GM12891 (cell line): ENCODE data around the gene ZC3H4.

Source experiments
- POLR2A ChIP-seq: IDR thresholded peaks from 2 replicates; pipeline ENCODE4 v1.6.1; 2011; ENCODE audit warnings: low read depth, low read length, control low read depth
- POLR2AphosphoS5 ChIP-seq: IDR thresholded peaks from 2 replicates; pipeline ENCODE4 v1.6.1; 2011; ENCODE audit warnings: low read depth, low read length, control low read depth

DNA sequence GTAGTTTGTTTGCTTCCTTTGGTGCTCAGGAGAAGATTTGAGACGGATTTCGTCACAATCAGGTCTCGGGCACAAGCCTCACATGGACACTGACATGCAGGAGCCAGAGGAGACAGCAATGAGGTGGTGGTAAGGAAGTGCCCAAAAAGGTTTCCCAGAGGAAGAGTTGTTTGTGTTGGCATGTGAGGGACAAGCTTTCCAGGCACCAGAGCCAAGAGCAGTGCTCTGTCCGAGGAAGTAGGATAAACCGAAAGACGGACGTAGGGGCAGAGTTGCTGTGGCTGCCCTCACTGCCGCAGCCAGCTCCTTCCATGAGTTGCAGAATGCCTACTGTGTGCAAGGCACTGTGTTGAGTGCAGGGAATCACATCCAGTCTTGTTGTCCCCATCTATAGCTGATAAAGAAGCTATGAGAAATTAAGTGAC lies 44.8 kb upstream of the ZC3H4 start:
- TF ChIP-seq POLR2A (no peak), POLR2AphosphoS5 (no peak)
